ENCODE data around the gene VSTM2L. TPM values are rescaled to one million over a fixed set of nuclear protein-coding genes. Genes with fewer than 3 reads are reported as not detected.

VSTM2L gene
- total and polyA plus RNA-seq, 2 of the 13 experiments (the other 11 are each of a cell fraction or from before 2014, with no cell fraction given) = not detected

- peak; percentile 55; the same call in 1 of the 2 replicates for TF ChIP-seq POLR2G (IDR thresholded peaks at IDR 0.05; ENCODE audit: low read depth, low read length)
- peak; percentile 72 for TF ChIP-seq TFDP2 (CRISPR knock-in tag; IDR thresholded peaks at IDR 0.05)
- TF ChIP-seq STAG1 (CRISPR knock-in tag; IDR thresholded peaks at IDR 0.05) = no peak
- no peak for TF ChIP-seq HMG20B (CRISPR knock-in tag; conservative IDR thresholded peaks at IDR 0.05)
- TF ChIP-seq NFATC3 (CRISPR knock-in tag; IDR thresholded peaks at IDR 0.05) = no peak
- TF ChIP-seq SKI (IDR thresholded peaks at IDR 0.05; ENCODE audit: partially characterized antibody) = peak; percentile 16
- TF ChIP-seq YEATS2 (CRISPR knock-in tag; IDR thresholded peaks at IDR 0.05; ENCODE audit: borderline replicate concordance) = no peak
- no peak for TF ChIP-seq ATF6 (CRISPR knock-in tag; conservative IDR thresholded peaks at IDR 0.05)
- TF ChIP-seq SKIL (CRISPR knock-in tag; IDR thresholded peaks at IDR 0.05; ENCODE audit: borderline replicate concordance) = no peak
- TF ChIP-seq NFAT5 (CRISPR knock-in tag; IDR thresholded peaks at IDR 0.05) = no peak
- no peak for TF ChIP-seq SIX4 (CRISPR knock-in tag; IDR thresholded peaks at IDR 0.05)
- no peak for TF ChIP-seq ZNF777 (CRISPR knock-in tag; IDR thresholded peaks at IDR 0.05)
- no peak for TF ChIP-seq JUNB (CRISPR knock-in tag; IDR thresholded peaks at IDR 0.05; ENCODE audit: borderline replicate concordance)
- no peak for TF ChIP-seq ZNF230 (CRISPR knock-in tag; IDR thresholded peaks at IDR 0.05)
- TF ChIP-seq ZKSCAN8 (CRISPR knock-in tag; IDR thresholded peaks at IDR 0.05; ENCODE audit: borderline replicate concordance) = no peak
These were observed 81.3 kb downstream of the VSTM2L start (continued) for GRCh38 chr20:37984018-37984785.

Measured in HepG2 (cell line).